GM21423 (cell line): ENCODE results near the gene VPS13D.
"Not testable (repeated sequence)": the region's sequence is repeated elsewhere in the genome, so short reads cannot be mapped to it uniquely, and the experiment has no call there.

Source experiments
- ATAC-seq: cut with Tn5 transposase; IDR thresholded peaks from one replicate; pipeline ENCODE4 v1.9.1; 2021; ENCODE audit warnings: mild to moderate bottlenecking, moderate library complexity; ENCODE audit not compliant: unreplicated experiment

Gene VPS13D

DNA sequence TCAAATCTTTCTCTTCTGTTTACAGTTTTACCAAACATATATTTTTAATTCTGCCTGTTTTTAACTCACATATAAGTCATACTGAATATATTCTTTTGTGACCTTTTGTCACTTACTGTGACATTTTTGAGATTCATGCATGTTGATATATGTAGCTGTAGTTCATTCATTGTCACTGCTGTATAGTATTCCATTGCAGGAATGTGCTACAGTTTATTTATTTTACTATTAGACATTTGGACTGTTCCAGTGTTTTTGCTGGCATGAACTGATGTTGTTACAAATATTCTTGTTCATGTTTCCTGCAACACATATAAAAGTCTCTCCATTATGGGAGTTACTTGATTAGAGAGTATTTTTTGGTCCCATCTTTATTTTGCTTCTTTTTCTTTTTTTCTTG, 213.3 kb downstream of the VPS13D start:
- ATAC-seq, result no peak

DNA sequence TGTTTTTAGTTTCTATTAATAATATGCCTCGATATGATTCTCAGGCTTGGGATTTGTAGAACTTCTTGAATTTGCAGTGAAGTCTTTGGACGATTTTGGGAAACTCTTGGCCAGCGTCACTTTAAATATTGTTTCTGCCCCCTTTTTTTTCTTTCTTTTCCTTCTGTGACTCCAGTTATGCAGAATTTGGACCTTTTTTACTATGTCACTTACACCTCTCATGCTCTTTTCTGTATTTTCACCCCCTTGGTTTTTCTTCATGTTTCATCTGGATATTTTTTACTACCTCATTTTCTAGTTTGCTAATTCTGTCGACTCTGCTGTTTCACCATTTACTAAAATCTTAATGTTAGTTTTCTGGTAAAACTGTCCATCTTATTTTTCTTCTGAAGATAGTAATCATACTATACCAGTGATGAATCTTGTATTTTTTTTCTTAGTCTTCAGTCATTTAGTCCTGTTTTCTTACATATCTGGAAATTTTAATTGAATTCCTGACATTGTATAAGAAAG, 214.6 kb downstream of the VPS13D start:
- no peak for ATAC-seq

DNA sequence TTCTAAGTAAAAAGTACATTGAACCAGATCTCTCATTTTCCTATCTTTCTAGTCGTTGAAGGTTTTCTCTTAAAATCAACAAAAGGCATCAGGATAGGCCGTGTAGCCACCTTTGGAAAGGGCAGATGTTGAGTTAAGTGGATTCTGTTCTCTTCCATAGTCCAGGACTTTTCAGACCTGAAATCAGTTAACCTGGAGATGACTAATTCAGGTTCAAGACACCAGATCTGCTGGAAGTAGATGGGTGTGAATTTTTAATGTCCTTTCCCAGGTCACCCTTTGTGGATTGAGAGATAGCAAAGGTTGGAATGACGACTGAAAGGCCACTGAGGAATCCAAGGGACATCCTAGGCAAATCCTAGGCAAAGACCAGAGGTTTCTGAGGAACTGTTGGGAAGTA, 215.4 kb downstream of the VPS13D start:
- no peak for ATAC-seq

DNA sequence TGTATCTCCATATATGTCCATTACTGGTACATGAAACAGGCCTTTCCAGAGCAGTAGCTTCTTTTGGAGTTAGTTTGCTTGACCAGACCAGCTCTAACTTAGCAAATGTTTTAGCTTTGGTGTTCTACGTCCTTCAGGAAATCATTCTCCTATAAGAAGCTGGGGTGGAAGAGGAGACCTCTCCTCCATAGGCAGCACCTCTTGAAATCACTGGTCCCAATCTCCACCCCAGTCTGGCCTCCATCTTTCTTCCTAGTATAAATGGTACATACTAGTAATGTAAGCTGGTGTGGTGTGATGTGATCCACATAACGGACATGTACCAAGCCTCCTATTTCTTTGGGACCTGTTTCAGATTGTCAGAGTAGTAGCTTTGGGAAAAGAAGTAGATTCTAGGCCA, 216.8 kb downstream of the VPS13D start:
- ATAC-seq, result no peak

DNA sequence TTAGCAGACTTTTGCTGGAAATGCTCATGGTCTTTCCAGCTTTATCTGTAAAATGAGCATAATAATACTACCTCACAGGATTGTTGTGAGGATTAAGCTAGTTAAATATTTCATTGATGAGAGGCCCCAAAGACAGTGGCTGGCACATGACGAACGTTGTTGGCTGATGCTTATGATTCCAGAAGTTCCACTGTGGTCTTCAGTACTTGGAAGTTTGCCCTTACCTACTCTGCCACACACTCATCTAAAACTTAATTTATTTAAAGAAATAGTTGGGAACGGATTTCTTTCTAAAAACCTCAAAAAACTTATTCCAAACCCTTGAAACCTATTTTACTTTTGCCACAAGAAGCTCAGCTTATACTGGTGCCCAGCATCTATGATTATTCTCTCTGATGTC, 217.5 kb downstream of the VPS13D start:
- ATAC-seq, result no peak

DNA sequence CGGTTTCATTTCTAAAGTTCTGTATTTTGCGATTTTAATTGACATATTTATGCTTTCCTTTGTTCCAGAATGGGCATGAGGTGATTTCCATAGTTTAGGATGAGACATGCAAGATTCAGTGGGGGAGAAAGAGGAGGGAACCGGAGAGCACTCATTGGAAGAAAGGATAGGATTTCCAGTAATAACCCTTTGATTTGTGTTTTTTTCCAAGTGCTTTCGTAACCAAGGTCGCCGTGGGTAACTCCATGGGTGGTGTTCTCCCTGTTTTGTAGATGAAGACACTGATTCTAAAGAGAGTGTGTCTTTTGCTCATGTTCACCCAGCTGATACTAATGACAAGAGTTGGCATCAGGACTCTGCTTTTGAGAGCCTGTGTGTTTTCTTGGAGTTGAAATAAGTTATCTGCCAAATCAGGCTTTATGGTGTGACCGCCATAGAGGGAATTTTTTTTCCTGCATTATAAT, 218.1 kb downstream of the VPS13D start:
- no peak for ATAC-seq

DNA sequence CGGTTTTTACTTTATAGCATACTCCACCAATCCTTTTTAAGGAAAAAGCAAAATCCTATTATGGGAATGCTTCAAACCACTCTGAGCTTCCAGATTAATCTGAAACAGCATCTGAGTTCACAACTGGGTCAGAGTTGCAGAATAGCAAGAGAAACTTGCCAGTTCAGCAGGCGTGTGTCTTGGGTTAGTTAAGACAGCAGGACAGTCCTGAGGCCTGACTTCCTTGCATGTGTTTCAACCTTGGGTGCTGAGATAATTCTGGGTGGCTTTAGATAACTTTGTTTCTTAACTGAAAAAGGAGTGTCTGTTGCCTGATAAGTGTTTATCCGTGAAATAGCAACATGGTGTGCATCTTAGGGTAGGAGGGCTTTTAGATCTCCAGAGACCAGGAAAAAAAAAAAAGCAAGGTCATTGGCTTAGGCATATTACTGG, 218.9 kb downstream of the VPS13D start:
- no peak for ATAC-seq

DNA sequence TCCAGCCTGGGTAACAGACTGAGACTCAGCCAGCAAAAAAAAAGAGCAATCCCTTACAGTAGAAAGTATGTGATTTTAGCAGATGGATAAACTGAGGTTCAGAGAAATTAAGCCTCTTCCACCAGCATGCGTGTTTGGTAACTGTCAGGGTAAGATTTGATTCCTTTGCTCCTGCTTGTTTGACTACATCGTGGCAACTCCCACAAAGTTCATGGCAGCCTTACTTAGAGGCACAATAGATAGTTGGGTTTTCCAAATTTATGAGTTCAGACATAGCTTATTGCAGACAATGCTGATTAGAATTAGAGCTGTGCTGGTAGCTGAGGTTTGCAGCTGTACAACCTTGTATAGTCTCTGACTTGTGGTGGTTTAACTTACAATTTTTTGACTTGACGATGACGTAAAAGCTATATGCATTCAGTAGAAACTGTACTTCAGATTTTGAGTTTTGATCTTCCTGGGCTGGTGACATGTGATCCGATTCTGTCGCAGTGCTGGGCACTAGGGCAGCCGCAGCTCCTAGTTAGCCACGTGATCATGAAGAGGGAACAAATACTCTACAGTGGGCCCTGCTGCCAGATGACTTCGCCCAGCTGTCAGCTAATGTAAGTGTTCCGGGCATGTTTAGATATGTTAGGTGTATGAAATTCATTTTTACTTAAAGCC, 220.4 kb downstream of the VPS13D start:
- no peak for ATAC-seq

DNA sequence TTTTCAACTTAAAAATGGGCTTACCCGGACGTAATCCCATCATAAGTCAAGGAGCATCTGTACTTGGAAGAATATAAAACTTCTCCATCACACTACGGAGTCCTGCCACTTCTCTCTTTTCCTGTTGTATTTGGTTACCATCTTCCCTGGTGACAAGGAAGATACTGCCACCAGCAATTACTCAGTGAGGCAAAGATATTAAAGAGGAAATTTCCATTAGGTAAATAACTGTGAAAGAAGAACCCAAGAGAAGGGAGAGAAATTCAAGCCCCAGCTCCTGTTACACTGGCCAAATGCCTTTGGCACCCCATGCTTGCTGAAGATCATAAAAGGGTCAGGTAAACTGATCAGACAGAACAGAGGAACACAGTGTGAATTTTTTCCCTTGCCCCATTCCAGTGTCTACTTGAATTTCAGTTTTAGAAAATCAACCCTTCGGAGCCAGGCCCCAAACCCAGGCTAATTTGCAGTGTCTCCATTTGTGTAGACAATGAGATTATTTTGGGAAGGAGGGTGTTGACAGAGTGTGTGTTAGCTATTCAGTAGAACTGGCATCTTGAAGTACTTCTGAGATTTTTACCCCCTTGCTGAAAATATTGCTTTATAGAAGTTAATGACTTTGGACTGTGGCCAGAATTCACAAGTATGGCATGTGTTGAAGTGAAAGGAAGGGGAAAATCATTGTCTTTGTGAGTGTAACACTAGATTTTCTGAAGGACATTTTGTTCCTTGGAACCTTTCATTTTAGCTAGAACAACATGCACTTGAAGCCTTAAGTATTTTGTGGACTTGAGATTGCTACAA, 221.1 kb downstream of the VPS13D start:
- ATAC-seq, result no peak

DNA sequence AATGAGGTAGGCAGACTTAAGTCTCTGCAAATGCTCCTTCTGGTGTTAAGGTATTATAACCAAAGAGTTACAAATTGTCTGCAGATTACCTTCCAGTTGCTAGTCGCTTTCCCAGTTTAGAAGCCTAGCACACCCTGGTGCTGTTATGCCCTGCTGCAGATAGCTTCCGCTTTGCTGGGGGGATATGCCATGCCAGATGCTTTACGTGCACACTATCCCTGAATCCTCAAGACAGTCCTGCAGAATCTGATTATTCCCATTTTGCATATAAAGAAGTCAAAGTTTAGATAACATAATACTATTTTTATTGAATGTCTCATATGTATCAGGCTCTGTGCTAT, 221.7 kb downstream of the VPS13D start:
- ATAC-seq, result no peak

DNA sequence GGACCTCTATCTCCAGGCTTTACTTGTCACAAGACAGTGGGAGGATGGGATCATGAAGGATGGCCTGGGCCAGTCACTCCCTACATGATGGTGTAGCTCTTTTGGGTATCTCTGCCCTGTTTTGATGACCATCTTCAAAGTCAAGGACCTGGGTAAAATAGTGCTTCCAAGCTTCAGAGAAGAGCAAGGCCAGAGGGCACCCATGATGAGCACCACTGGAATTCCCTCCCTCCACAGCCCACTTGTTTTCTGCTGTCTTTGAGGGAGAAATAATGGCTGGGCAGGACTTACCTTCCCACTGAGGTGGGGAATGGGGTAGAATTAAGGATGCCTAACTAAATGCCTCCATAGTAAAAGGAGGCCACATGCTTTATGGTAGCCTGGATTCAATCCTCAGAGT, 222.4 kb downstream of the VPS13D start:
- no peak for ATAC-seq

DNA sequence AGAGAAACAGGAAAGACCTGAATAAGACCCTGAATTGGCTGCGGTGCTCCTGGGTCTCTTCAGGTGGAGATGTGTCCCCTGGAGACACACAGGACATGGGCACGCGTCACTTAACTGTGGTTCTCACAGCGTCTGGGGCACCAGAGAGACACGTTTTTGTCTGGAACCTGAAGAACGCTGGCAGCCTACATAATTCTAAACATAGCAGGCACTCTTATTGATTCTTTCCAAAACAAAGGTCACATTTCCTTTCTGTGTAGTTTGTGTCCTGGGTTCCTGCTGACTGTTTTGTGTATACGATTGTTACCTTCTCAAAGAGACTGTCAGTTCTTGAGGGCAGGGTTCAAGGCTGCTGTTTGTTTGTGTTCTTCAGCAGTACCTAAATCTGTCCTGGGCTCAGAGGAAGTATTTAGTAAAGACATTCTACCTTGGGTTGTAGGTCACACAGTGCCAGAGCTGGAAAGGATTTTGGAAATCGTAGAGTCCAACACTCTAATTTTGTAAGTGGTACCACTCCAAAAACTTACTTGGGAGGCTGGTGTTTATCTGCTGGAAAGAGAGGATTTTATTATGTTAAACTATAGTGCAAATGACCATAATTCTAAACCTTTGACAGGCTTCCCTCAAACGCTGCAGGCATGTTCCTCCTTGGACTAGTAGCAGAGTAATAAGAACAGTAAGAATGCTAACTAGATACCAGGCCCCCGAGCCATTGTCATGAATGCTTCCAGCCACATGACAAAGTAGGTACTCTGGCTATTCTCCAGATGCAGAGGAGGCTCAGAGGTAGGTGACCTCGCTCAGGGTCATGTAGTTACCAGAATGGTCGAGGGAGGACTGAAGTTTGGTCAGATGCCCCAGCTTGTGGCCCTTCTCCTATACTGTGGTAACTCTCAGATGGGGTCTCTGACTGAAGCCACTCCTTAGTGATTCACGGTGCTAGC, 223.8 kb downstream of the VPS13D start:
- ATAC-seq, result no peak

DNA sequence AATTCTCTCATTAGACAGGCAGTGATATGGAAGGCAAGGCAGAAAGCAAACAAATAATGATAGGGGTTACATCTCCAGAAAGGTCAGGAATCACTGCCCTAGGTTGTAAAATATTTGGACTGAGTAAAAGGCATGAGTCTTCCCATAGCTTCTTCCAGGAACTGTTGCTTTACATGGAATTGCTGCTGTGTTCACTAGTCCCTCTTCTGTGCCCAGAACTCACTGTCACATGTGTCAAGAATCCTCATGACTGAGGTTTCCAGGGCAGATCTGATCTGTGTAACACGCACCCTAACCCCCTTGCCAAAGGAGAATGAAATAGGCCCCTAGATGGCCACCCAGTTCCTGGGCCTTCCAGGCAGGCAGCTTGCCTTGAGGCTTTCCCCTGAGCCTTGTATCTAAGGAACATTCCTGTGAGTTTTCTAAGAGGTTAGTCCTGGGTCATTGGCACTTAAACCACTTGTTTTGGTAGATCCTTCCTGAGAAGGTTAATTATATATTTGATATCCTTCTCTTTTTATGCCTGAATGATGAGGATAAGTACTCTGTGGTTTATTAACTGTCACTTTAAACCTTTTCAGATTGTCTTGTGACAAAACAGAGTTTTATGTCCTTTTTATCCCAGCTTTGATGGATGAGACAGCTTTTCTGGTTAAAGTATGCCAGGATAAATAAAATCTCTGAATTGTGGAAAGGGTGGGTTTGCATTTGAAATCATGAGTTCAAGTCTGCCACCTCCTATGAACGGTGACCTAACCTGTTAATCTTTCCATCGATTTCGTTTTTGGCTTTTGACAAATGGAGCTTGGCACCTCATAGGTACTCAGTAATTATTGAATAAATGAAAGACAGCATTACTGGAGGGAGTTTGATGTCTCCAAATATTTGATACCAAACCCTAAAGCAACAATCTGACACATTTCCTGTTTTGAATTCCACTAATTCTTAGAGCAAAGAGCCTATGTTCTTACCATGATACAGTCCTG, 224.9 kb downstream of the VPS13D start:
- ATAC-seq, result no peak

DNA sequence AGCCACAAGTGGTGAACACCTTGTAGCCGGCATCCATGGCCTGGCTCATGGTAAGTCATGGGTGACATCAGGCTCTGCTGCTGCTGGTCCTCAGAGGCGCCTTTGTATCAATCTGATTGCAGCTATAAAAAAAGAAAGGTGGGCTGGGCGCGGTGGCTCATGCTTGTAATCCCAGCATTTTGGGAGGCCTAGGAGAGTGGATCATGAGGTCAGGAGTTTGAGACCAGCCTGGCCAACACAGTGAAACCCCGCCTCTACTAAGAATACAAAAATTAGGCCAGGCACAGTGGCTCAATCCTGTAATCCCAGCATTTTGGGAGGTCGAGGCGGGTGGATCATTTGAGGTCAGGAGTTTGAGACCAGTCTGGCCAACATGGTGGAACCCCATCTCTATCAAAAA, 226.3 kb downstream of the VPS13D start:
- not testable (repeated sequence) for ATAC-seq

DNA sequence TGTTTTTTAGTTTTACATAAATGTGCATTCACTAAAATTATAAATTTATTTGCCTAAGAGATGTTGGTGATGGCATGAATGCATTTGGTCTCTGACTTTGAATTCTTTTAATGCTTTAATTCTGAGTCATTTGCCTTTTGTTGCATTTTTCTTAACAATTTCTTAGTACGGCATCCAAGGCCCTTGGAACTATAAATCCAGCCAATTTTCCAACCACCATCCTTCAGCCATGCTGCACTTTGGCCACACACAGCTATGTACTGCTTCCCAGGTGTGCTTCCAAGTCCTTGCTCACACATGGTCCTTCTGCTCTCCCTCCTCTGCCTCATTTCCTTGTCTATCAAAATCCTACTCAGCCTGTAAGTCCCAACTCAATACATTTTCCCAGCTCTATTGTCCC, 227.1 kb downstream of the VPS13D start:
- no peak for ATAC-seq

DNA sequence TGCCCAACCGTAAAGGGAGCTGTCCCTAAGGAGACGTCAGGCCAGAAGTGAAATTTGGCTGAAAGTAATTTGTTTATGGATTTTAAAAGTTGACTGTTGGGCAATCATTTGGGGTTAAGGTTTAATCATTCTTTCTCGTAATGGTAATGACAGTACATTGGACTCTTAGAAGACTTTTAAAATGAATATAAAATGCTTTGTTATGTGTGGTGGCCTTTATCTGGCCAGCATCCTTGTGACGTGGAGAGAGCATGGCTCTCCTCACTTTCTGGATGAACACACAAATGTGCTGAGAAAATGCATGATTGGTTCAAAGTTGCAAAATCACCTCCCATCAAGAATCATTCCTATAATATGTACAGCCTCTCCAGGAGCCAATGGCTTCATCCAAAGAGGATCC, 227.9 kb downstream of the VPS13D start:
- no peak for ATAC-seq

DNA sequence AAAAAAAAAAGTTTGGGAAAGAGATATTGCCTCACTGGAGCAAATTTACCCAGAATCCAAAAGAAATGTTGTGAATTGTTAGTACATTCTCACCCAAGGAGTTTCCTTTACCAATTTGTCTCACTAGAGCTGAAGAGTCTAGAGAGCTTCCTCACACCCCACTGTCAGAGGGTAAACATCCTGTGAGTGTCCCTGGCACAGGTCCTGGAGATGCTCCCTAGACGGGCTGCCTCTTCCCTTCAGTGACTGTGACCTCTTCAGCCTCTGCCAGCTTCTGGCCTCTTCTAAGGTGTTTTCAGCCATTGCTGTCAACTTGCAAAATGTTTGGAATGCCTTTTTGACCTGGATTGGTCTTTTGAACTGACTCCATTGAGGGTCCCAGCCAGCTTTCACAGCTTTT, 228.7 kb downstream of the VPS13D start:
- ATAC-seq, result no peak

DNA sequence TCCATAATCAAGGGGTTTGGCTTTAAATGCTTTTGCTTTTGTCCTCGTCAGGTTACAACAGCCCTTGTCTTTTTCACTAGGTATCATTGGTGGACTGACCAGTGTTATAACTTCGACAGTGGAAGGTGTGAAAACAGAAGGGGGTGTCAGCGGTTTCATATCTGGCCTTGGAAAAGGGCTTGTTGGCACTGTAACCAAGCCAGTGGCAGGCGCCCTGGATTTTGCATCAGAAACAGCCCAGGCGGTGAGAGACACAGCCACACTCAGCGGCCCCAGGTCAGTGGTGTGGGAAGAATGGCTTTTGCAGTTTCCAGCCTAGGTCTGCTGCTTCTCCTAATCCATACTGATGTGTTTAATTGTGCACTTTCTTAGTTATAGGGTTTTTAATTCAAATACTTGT, 230.3 kb downstream of the VPS13D start:
- ATAC-seq, result no peak

DNA sequence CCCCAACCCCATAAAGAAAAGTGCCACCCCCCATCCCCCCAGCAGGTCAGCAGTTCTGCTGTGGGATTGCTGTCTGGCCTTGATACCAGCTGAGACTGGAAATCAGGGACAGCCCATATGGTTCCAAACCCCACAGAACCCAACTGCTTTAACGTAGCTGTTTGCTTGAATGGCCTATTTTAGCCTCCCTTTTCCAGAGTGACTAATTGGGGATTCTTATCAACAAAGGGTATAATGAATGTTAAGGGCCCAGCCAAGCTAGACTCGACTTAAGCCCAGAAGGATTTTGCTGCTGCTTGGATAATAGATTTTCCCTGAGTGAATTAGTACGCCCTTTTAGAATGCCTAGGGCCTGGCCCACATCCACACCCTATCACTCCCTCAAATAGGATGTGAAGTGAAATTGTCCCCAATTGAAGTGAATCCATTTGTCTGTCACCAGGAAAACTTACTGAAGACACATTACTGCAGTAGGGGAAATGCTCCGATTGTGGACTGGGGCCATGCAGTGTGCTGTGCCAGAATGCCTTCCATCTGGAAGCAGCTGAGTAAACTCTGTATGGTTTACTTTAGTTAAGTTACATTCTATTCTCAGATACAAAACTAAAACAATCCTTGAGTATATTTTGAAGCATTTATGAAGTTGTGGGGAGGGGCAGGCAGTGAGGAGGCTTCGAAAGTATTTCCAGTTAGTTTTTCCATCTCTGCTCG, 231.2 kb downstream of the VPS13D start:
- no peak for ATAC-seq
